Measurements from ENCODE around the gene SSH2. TPM values are rescaled to one million over a fixed set of nuclear protein-coding genes. Genes with fewer than 3 reads are reported as not detected.

SSH2 gene
- total RNA-seq, 4 donors from 2014 or later: 30.2 to 38.6 (median 35.5) TPM

- H3K36me3 ChIP-seq: no peaks in the 10 kb centered on the region
- WGBS, 2 donors: 66 to 76% methylated on average over 7 to 8 of the region's 8 CpGs
- peak overlapping the region in 2 of 3 donors; percentile 41 to 50 for H3K27ac ChIP-seq
- peak overlapping the region in 2 of 3 donors; percentile 51 to 80 for H3K4me3 ChIP-seq (replicated peaks in 1 of 3)
- DNase-seq: peak in 1 of 2 donors; percentile 25
- intact Hi-C loops (cut with DNase I): no loop called here
- H3K4me1 ChIP-seq: peaks cover 17 to 75% of the 10 kb centered on the region in 2 donors
- H3K27me3 ChIP-seq: no peaks in the 10 kb centered on the region
- no peaks in the 10 kb centered on the region for H3K9me3 ChIP-seq
- TF ChIP-seq, protein P1, sequence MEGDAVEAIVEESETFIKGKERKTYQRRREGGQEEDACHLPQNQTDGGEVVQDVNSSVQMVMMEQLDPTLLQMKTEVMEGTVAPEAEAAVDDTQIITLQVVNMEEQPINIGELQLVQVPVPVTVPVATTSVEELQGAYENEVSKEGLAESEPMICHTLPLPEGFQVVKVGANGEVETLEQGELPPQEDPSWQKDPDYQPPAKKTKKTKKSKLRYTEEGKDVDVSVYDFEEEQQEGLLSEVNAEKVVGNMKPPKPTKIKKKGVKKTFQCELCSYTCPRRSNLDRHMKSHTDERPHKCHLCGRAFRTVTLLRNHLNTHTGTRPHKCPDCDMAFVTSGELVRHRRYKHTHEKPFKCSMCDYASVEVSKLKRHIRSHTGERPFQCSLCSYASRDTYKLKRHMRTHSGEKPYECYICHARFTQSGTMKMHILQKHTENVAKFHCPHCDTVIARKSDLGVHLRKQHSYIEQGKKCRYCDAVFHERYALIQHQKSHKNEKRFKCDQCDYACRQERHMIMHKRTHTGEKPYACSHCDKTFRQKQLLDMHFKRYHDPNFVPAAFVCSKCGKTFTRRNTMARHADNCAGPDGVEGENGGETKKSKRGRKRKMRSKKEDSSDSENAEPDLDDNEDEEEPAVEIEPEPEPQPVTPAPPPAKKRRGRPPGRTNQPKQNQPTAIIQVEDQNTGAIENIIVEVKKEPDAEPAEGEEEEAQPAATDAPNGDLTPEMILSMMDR (IDR thresholded peaks at IDR 0.05): no peak
- no peak for TF ChIP-seq POLR2A (IDR thresholded peaks at IDR 0.05)
Observed at GRCh38 chr17:29621751-29622194, 308.3 kb downstream of the SSH2 start.

- Histone ChIP-seq H3K9me3 (no peaks in the 10 kb centered on the region), H3K4me1 (peaks cover 25 to 75% of the 10 kb centered on the region in 2 donors), H3K36me3 (no peaks in the 10 kb centered on the region), H3K27ac (no peak overlapping the region), H3K27me3 (no peaks in the 10 kb centered on the region), H3K4me3 (replicated peaks in 1 of 3) (no peak overlapping the region)
- no peak for DNase-seq
- 96% methylated on average over 12 of the region's 12 CpGs for WGBS, 2 donors
- no peak for TF ChIP-seq POLR2A (IDR thresholded peaks at IDR 0.05)
- TF ChIP-seq, protein P1 (IDR thresholded peaks at IDR 0.05): no peak
- intact Hi-C loops (cut with DNase I): no loop called here
Observed at GRCh38 chr17:29620779-29621500, 309.1 kb downstream of the SSH2 start.

DNA sequence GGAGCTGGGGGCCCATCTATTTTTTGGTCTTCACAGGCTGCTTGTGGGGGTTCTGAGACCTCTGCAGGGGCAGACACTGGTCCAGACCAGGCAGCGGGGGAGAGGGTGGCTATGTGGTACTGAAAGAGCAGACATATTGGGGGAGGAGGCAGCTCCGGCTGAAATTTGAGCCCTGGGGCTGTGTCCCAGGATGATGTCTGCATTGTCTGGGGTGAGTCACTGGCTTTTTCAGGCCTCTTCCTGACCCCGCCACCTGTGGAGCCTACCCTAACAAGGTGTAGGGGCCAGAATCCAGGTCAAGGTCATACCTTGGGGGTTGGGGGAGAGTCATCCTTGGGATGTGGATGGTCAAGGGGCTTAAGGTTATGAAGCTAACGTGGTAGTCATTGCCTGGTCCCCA is 309.8 kb downstream of the SSH2 start:
- H3K9me3 ChIP-seq: no peaks in the 10 kb centered on the region
- H3K27me3 ChIP-seq: no peaks in the 10 kb centered on the region
- TF ChIP-seq, protein P1 (IDR thresholded peaks at IDR 0.05): no peak
- no peak for TF ChIP-seq POLR2A (IDR thresholded peaks at IDR 0.05)
- no peak for DNase-seq
- no peak overlapping the region for H3K4me3 ChIP-seq (replicated peaks in 1 of 3)
- 94 to 100% methylated on average over 4 of the region's 4 CpGs for WGBS, 2 donors
- H3K4me1 ChIP-seq: peaks cover 31 to 72% of the 10 kb centered on the region in 2 donors
- intact Hi-C loops (cut with DNase I): no loop called here
- H3K27ac ChIP-seq: no peak overlapping the region
- no peaks in the 10 kb centered on the region for H3K36me3 ChIP-seq

DNA sequence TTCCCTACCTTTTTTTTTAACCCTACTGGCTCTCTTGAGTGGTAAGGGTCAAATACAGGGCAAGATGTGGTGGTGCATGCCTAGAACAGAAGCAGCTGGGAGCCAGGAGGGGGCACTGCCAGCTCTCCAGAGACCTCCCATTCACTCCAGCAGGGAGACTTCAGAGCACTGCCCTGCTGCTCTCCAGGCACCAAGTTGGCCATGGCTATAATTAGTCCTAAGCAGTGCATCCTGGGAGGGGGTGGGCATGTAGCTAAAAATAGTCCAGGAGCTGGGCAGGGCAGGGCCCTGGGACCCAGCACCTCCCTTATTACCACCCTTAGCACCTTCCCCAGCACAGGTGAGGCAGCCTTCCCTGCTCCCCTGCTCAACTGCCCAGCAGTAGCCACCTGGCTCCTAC is 310.8 kb downstream of the SSH2 start:
- TF ChIP-seq POLR2A (IDR thresholded peaks at IDR 0.05): no peak
- TF ChIP-seq, protein P1 (IDR thresholded peaks at IDR 0.05): peak in 3 of 6 experiments; percentile 25 to 43 (median 32)
- no peaks in the 10 kb centered on the region for H3K27me3 ChIP-seq
- no peaks in the 10 kb centered on the region for H3K9me3 ChIP-seq
- no peak overlapping the region for H3K27ac ChIP-seq
- intact Hi-C loops (cut with DNase I): loop anchor here (5.0 kb wide), 1 partner anchor 37 kb away; no protein-coding TSS in a partner anchor
- DNase-seq: peak; percentile 59 to 61
- H3K4me1 ChIP-seq: peaks cover 38 to 69% of the 10 kb centered on the region in 2 donors
- no peaks in the 10 kb centered on the region for H3K36me3 ChIP-seq
- no peak overlapping the region for H3K4me3 ChIP-seq (replicated peaks in 1 of 3)

All from thyroid gland (tissue), 4 donors.